ENCODE measurements around the gene SH2D1B.
"Not testable (repeated sequence)": the region's sequence is repeated elsewhere in the genome, so short reads cannot be mapped to it uniquely, and the experiment has no call there.

SH2D1B gene

DNA sequence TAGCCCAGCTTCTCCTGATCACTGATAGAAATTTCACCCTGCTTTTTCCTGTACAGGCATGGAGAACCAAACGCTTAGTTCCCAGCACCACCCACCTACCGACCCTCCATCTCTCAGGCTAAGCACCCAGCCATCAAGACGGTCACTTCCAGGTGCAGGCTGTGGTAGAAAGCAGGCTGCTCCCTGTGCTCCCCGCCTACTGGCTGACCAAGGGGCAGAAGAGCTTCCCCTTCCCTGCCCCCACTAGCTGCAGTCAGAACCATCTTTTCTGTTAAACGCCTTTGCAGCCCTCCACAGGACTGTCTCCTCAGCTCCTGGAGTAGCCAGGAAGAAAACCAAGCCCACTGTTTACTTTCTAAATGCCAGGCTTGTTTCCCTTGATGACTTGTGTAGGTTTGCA lies 58.2 kb downstream of the SH2D1B start:
- DNase-seq (ENCODE audit: low read depth), result no peak

GRCh38 chr1:162353078-162353477 lies 58.9 kb downstream of the SH2D1B start:
- DNase-seq (ENCODE audit: low read depth), result no peak
- H3K4me3 ChIP-seq (replicated peaks; ENCODE audit: low read depth, low read length), result no peak overlapping the region
- TF ChIP-seq CTCF (IDR thresholded peaks at IDR 0.05; ENCODE audit: low read length, missing control alignments), result no peak

More for the DNA sequence above, 58.2 kb downstream of the SH2D1B start:
- no peak for TF ChIP-seq CTCF (IDR thresholded peaks at IDR 0.05; ENCODE audit: low read length, missing control alignments)
- H3K4me3 ChIP-seq (replicated peaks; ENCODE audit: low read depth, low read length), result no peak overlapping the region

DNA sequence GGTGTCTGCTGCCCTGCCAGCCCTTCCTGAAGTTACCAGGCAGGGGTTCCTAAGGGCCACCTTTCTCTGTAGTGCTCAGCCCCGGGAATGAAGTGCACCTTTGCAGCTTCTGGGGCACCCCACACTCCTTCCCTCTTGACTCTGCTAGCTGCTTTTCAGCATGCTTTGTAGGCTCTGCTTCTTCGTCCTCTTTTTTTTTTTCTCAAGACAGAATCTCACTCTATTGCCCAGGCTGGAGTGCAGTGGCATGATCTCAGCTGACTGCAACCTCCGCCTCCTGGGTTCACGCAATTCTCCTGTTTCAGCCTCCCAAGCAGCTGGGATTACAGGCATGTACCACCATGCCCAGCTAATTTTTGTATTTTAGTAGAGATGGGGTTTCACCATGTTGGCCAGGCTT lies 60.1 kb downstream of the SH2D1B start:
- DNase-seq (ENCODE audit: low read depth), result not testable (repeated sequence)

GRCh38 chr1:162351246-162351842 lies 60.6 kb downstream of the SH2D1B start:
- TF ChIP-seq CTCF (IDR thresholded peaks at IDR 0.05; ENCODE audit: low read length, missing control alignments), result no peak
- H3K4me3 ChIP-seq (replicated peaks; ENCODE audit: low read depth, low read length), result no peak overlapping the region

More for the DNA sequence above, 60.1 kb downstream of the SH2D1B start:
- not testable (repeated sequence) for H3K4me3 ChIP-seq (replicated peaks; ENCODE audit: low read depth, low read length)

GRCh38 chr1:162349635-162350330 lies 62.2 kb downstream of the SH2D1B start:
- no peak overlapping the region for H3K4me3 ChIP-seq (replicated peaks; ENCODE audit: low read depth, low read length)
- peak; percentile 90 for DNase-seq (ENCODE audit: low read depth)
- TF ChIP-seq CTCF (IDR thresholded peaks at IDR 0.05; ENCODE audit: low read length, missing control alignments), result no peak

More at GRCh38 chr1:162351246-162351842, 60.6 kb downstream of the SH2D1B start:
- no peak for DNase-seq (ENCODE audit: low read depth)

GRCh38 chr1:162347281-162347680 lies 64.7 kb downstream of the SH2D1B start:
- TF ChIP-seq CTCF (IDR thresholded peaks at IDR 0.05; ENCODE audit: low read length, missing control alignments), result no peak
- no peak for DNase-seq (ENCODE audit: low read depth)
- no peak overlapping the region for H3K4me3 ChIP-seq (replicated peaks; ENCODE audit: low read depth, low read length)
